Measurements from ENCODE around the gene AKR1C1. TPM values are rescaled to one million over a fixed set of nuclear protein-coding genes. Genes with fewer than 3 reads are reported as not detected.
"Not testable (repeated sequence)": the region's sequence is repeated elsewhere in the genome, so short reads cannot be mapped to it uniquely, and the experiment has no call there.

Gene AKR1C1
- total RNA-seq, 1 experiment from 2014 or later = 2.1 TPM

DNA sequence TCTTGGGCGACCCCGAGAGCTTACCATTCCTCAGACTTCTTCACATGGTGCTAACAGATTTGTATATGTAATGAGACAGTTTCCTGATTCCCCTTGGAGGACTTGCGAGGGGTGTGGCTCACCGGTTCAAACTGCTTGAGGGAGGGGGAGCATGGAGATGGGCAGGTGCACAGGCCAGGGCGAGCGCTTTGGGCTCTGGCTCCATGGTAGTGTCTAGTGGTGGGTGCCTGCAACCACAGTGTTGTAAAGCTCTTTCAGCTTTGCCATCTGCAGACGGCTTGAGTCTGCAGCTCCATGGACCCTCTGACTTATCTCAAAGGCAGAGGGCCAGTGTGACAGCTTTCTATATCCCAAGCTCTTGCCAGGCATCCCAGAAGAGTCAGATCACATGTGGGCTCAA lies 7.1 kb upstream of the AKR1C1 start:
- H3K9ac ChIP-seq (ENCODE audit: low read length); H3K27me3 ChIP-seq (ENCODE audit: insufficient read depth, low read length); H4K20me1 ChIP-seq (ENCODE audit: insufficient read depth); H3K4me3 ChIP-seq (replicated peaks in 1 of 2; ENCODE audit: low read depth in 1 of 2, low read length in 2 of 2); RAD21 ChIA-PET (ENCODE audit: low non-redundant PET in 1 of 2, low total read pairs in 2 of 2, uncharacterized antibody in 2 of 2, unreplicated experiment in 2 of 2); intact Hi-C loops (cut with micrococcal nuclease); H3K9me2 ChIP-seq (ENCODE audit: insufficient read depth); ATAC-seq; DNase-seq (ENCODE audit: low read depth, low spot score); H3K79me2 ChIP-seq (ENCODE audit: insufficient read depth, low read length); POLR2A ChIA-PET; H3K4me1 ChIP-seq (ENCODE audit: control insufficient read depth in 1 of 2, insufficient read depth in 2 of 2, low read length in 2 of 2); H2AFZ ChIP-seq (ENCODE audit: low read depth, low read length, poor library complexity, severe bottlenecking); H3K36me3 ChIP-seq (ENCODE audit: control insufficient read depth in 1 of 2, insufficient read depth in 2 of 2, low read length in 2 of 2); CTCF ChIA-PET; H3K4me2 ChIP-seq (ENCODE audit: low read length); BruUV-seq (replicated peaks); H3K9me3 ChIP-seq (ENCODE audit: control insufficient read depth in 1 of 2, insufficient read depth in 1 of 2, low read depth in 1 of 2, low read length in 2 of 2); H3K27ac ChIP-seq (ENCODE audit: low read depth, low read length): not testable (repeated sequence)

- CTCF ChIA-PET; H3K4me1 ChIP-seq (ENCODE audit: control insufficient read depth in 1 of 2, insufficient read depth in 2 of 2, low read length in 2 of 2); DNase-seq (ENCODE audit: low read depth, low spot score); RAD21 ChIA-PET (ENCODE audit: low non-redundant PET in 1 of 2, low total read pairs in 2 of 2, uncharacterized antibody in 2 of 2, unreplicated experiment in 2 of 2); POLR2A ChIA-PET; H2AFZ ChIP-seq (ENCODE audit: low read depth, low read length, poor library complexity, severe bottlenecking); H3K79me2 ChIP-seq (ENCODE audit: insufficient read depth, low read length); H3K36me3 ChIP-seq (ENCODE audit: control insufficient read depth in 1 of 2, insufficient read depth in 2 of 2, low read length in 2 of 2); BruUV-seq (replicated peaks); intact Hi-C loops (cut with micrococcal nuclease); H3K4me2 ChIP-seq (ENCODE audit: low read length); H3K27ac ChIP-seq (ENCODE audit: low read depth, low read length); H4K20me1 ChIP-seq (ENCODE audit: insufficient read depth); H3K9me2 ChIP-seq (ENCODE audit: insufficient read depth); ATAC-seq; H3K4me3 ChIP-seq (replicated peaks in 1 of 2; ENCODE audit: low read depth in 1 of 2, low read length in 2 of 2); H3K9me3 ChIP-seq (ENCODE audit: control insufficient read depth in 1 of 2, insufficient read depth in 1 of 2, low read depth in 1 of 2, low read length in 2 of 2); H3K27me3 ChIP-seq (ENCODE audit: insufficient read depth, low read length); H3K9ac ChIP-seq (ENCODE audit: low read length): not testable (repeated sequence)
Observed at GRCh38 chr10:4956955-4957645, 6.1 kb upstream of the AKR1C1 start.

- H3K27ac ChIP-seq (ENCODE audit: low read depth, low read length); intact Hi-C loops (cut with micrococcal nuclease); H3K9ac ChIP-seq (ENCODE audit: low read length); H3K9me2 ChIP-seq (ENCODE audit: insufficient read depth); H3K4me1 ChIP-seq (ENCODE audit: control insufficient read depth in 1 of 2, insufficient read depth in 2 of 2, low read length in 2 of 2); H3K79me2 ChIP-seq (ENCODE audit: insufficient read depth, low read length); H2AFZ ChIP-seq (ENCODE audit: low read depth, low read length, poor library complexity, severe bottlenecking); H4K20me1 ChIP-seq (ENCODE audit: insufficient read depth); H3K4me3 ChIP-seq (replicated peaks in 1 of 2; ENCODE audit: low read depth in 1 of 2, low read length in 2 of 2); BruUV-seq (replicated peaks); H3K4me2 ChIP-seq (ENCODE audit: low read length); H3K9me3 ChIP-seq (ENCODE audit: control insufficient read depth in 1 of 2, insufficient read depth in 1 of 2, low read depth in 1 of 2, low read length in 2 of 2); CTCF ChIA-PET; RAD21 ChIA-PET (ENCODE audit: low non-redundant PET in 1 of 2, low total read pairs in 2 of 2, uncharacterized antibody in 2 of 2, unreplicated experiment in 2 of 2); H3K27me3 ChIP-seq (ENCODE audit: insufficient read depth, low read length); H3K36me3 ChIP-seq (ENCODE audit: control insufficient read depth in 1 of 2, insufficient read depth in 2 of 2, low read length in 2 of 2); DNase-seq (ENCODE audit: low read depth, low spot score); POLR2A ChIA-PET; ATAC-seq: not testable (repeated sequence)
Observed at GRCh38 chr10:4961558-4961957, 1.7 kb upstream of the AKR1C1 start.

GRCh38 chr10:4962308-4962707 lies 907 bp upstream of the AKR1C1 start:
- H2AFZ ChIP-seq (ENCODE audit: low read depth, low read length, poor library complexity, severe bottlenecking); H3K9me3 ChIP-seq (ENCODE audit: control insufficient read depth in 1 of 2, insufficient read depth in 1 of 2, low read depth in 1 of 2, low read length in 2 of 2); H3K4me3 ChIP-seq (replicated peaks in 1 of 2; ENCODE audit: low read depth in 1 of 2, low read length in 2 of 2); H3K27me3 ChIP-seq (ENCODE audit: insufficient read depth, low read length); H3K9me2 ChIP-seq (ENCODE audit: insufficient read depth); H3K4me1 ChIP-seq (ENCODE audit: control insufficient read depth in 1 of 2, insufficient read depth in 2 of 2, low read length in 2 of 2); ATAC-seq; RAD21 ChIA-PET (ENCODE audit: low non-redundant PET in 1 of 2, low total read pairs in 2 of 2, uncharacterized antibody in 2 of 2, unreplicated experiment in 2 of 2); H3K4me2 ChIP-seq (ENCODE audit: low read length); H4K20me1 ChIP-seq (ENCODE audit: insufficient read depth); POLR2A ChIA-PET; BruUV-seq (replicated peaks); CTCF ChIA-PET; H3K27ac ChIP-seq (ENCODE audit: low read depth, low read length); H3K36me3 ChIP-seq (ENCODE audit: control insufficient read depth in 1 of 2, insufficient read depth in 2 of 2, low read length in 2 of 2); DNase-seq (ENCODE audit: low read depth, low spot score); H3K79me2 ChIP-seq (ENCODE audit: insufficient read depth, low read length); intact Hi-C loops (cut with micrococcal nuclease); H3K9ac ChIP-seq (ENCODE audit: low read length): not testable (repeated sequence)

Measured in HCT116 (cell line).